ENCODE data around the gene HORMAD2.

Gene HORMAD2

DNA sequence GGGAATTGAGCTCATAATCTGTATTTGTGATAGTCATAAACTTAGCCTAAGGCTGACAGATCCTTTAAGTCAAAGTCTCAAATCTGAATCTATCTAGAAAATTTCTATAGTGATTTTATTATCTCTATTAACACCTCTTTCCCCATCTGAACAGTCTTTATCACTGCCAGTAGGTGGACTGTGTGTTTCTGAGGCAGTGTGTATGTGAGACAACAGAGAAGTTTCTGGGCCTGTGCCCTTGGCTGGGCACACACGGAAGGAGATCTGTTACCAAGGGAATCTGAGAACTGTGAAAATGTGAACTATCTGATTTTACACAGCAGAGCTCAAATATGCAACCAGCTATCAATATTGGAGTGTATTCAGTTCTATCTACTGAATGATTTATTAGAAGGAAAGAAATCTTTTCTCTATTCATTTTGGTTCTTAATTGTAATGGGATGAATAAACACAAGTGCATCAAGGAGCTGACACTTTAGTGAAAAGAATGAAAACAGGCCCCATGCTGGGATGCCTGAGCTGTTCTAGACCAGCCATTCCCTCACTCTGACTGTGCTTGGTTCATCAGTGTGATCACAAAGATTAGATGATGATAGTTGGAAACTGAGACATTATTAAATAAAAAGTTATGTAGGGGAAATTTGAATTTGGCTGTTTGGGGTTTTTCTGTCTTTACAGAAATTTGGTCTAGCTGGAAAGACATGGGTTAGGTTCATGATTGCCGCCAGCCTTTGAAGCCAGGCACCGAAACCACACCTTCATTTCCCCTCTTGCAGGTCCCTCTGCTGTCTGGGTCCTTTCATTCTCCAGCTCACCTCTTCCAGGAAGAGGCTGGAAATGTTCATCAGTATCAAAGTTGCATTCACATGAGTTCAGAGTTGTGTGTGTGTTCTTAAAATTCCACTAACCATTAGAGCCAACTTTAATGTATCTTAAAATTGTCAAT is 98.2 kb downstream of the HORMAD2 start:
- TF ChIP-seq CTCF (conservative IDR thresholded peaks at IDR 0.05; ENCODE audit: low read length) = no peak
- peak; percentile 2 for DNase-seq (ENCODE audit: low read depth)
- no peak overlapping the region for H3K4me3 ChIP-seq (ENCODE audit: low read length)

DNA sequence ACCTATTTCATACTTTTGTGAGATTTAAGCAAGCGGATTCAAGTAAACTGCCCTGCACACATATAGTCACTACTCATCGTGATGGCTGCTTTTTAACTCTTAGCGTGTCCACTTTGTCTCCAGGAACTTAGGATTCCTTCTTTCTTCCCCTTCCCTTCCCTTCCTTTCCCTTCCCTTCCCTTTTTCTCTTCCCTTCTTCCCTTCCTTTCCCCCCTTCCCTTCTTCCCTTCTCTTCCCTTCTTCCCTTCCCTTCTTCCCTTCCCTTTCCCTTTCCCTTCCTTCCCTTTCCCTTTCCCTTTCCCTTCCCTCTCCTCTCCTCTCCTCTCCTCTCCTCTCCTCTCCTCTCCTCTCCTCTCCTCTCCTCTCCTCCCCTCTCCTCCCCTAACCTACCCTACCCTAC is 100.4 kb downstream of the HORMAD2 start:
- no peak for TF ChIP-seq CTCF (conservative IDR thresholded peaks at IDR 0.05; ENCODE audit: low read length)
- H3K4me3 ChIP-seq (ENCODE audit: low read length) = no peak overlapping the region
- DNase-seq (ENCODE audit: low read depth) = no peak

GRCh38 chr22:30181459-30182349 is 101.4 kb downstream of the HORMAD2 start:
- DNase-seq (ENCODE audit: low read depth) = no peak
- no peak overlapping the region for H3K4me3 ChIP-seq (ENCODE audit: low read length)
- TF ChIP-seq CTCF (conservative IDR thresholded peaks at IDR 0.05; ENCODE audit: low read length) = no peak

DNA sequence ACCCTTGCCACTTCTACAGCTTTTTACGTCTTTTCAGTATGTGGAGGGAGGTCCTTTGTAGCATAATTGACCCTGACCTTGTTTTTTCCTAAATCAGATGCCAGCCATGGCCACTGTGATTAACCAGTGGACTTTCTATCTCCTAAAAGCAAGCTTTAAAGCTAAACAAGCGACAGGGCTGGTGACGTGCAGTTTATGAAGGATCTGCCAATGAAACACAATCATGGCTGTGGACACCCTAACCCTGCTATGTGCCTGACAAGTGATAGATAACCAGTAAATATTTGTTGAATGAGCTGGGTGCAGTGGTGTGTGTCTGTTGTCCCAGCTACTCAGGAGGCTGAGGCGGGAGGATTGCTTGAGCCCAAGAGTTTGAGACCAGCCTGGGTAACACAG is 102.1 kb downstream of the HORMAD2 start:
- H3K4me3 ChIP-seq (ENCODE audit: low read length) = no peak overlapping the region
- DNase-seq (ENCODE audit: low read depth) = no peak
- TF ChIP-seq CTCF (conservative IDR thresholded peaks at IDR 0.05; ENCODE audit: low read length) = no peak

DNA sequence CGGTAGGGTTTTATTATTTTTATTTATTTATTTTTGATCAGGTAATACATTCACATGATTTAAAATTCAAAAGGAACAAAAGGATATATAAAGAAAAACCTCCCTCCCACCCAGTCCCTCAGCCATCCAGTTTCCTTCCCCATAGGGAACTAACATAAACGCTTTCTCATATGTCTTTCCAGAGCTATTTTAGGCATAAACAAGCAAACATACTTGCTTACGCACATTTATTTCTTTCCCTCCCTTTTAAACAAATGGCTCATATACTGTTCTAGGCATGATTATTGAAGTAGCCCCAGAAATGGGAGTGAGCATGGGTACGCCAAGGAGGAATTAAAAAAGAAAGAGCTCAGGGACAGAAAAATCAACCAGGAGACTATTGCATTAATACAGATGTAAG is 102.6 kb downstream of the HORMAD2 start:
- no peak for TF ChIP-seq CTCF (conservative IDR thresholded peaks at IDR 0.05; ENCODE audit: low read length)
- H3K4me3 ChIP-seq (ENCODE audit: low read length) = no peak overlapping the region
- DNase-seq (ENCODE audit: low read depth) = no peak

DNA sequence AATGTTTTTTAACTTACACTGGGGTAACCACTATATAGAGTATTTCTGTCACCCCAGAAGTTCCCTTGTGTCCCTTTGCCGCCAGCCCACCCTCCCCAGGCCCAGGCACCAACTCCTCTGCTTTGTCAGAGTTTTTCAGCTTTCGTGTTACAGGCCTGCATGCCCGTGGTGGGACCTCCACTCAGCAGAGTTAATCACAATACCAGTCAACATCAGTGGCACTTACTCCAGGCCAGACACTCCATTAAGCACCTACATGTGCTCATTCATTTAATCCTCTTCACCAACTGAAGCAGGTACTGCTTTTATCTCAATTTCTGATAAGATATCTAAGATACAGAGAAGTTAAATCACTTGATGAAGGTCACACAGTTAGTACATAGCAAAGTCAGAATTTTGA is 103.0 kb downstream of the HORMAD2 start:
- no peak overlapping the region for H3K4me3 ChIP-seq (ENCODE audit: low read length)
- DNase-seq (ENCODE audit: low read depth) = no peak
- TF ChIP-seq CTCF (conservative IDR thresholded peaks at IDR 0.05; ENCODE audit: low read length) = no peak
